NCI-H748 treated with DMSO at 0.1 percent for 48 hours (cell line): Measurements from ENCODE around the gene TBC1D21.

ENCODE experiments used
- DNase-seq: peaks from one replicate; lab custom pipeline; 2025; lab: John Stamatoyannopoulos, UW

TBC1D21 gene

DNA sequence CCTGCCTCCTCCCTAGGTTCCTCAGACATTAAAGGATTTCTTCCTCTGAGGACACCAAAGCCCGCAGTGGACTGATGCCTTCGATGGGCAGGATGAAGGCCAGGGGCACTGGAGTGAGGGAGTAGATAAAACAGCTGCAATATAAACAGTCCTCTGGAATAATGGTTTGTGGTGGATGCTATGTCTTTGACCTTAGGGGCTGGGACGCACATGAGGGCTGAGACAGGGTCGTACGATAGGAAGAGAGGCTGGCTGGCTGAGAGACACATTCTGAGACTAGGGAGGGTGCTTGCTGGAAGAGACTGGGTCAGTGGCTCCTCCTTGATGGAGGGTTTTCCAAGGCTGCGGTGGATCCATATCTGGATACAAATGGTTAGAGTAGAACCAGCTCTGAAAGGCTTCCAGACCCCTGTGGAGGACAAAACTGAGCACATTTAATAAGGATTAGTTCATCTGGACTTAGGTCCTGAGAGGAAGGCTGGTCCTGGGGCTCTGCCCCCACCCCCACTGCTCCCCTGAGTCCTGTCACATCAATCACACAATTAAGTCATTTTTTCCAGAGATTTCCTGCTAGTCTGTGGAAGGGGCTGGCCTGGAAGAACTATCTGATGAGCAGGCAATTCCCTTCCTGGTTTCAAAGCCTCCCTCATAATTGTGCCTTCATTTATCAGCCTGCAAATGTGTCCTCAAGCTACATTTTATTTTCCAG, 15.8 kb downstream of the TBC1D21 start:
- no peak for DNase-seq

DNA sequence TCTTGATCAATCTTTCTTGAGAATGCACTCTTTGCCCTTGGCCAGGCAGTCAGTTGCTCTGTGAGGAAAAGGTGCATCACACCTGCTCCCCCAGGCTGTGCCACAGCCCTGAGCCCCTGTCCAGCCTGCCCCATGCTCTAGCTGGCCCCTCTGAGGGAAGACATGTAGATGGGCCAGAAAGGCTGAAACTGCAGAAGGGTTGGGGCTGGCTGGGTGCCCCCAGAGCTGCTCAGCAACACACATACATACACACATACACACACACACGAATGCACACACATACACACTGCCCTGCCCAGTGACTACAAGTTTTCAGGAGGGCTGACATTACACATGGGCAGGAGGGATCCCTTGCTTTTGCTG, 16.4 kb downstream of the TBC1D21 start:
- no peak for DNase-seq

GRCh38 chr15:73891328-73892315, 18.3 kb downstream of the TBC1D21 start:
- DNase-seq: no peak

- DNase-seq: no peak
Observed at GRCh38 chr15:73892446-73893226, 19.3 kb downstream of the TBC1D21 start.

DNA sequence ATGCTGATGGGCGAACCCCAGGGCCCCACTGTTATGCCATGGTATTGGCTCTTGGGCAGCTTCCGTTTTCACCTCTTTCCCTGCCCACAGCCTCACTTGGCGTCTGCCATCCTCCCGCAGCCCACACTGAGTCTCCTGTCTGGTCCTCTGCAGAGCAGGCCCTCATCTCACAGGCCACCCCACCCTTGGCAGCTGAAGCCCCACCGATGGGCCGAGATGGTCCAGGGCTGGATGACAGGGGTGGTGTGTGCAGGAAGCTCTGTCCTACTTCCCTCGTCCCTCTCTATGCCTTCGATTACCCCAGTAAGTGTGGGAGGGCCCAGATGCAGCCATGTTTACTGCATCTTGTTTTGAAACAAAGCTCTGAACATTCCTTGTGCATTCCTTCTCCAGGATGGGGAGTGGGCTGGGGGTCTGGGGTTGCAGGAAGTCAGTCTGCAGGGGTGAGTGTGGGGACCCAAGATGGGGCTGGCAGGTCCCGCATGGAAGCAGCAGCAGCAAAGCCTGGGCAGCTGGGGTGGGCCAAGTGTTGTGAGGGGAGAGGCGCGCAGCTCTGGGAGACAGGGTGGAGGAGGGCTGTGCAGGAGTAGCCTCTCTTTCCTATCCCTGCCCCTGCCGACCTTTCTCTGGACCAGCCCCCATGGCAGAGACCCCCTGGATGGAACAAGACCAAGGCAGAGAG, 20.9 kb downstream of the TBC1D21 start:
- no peak for DNase-seq

GRCh38 chr15:73897441-73898261, 24.3 kb downstream of the TBC1D21 start:
- DNase-seq: no peak

DNA sequence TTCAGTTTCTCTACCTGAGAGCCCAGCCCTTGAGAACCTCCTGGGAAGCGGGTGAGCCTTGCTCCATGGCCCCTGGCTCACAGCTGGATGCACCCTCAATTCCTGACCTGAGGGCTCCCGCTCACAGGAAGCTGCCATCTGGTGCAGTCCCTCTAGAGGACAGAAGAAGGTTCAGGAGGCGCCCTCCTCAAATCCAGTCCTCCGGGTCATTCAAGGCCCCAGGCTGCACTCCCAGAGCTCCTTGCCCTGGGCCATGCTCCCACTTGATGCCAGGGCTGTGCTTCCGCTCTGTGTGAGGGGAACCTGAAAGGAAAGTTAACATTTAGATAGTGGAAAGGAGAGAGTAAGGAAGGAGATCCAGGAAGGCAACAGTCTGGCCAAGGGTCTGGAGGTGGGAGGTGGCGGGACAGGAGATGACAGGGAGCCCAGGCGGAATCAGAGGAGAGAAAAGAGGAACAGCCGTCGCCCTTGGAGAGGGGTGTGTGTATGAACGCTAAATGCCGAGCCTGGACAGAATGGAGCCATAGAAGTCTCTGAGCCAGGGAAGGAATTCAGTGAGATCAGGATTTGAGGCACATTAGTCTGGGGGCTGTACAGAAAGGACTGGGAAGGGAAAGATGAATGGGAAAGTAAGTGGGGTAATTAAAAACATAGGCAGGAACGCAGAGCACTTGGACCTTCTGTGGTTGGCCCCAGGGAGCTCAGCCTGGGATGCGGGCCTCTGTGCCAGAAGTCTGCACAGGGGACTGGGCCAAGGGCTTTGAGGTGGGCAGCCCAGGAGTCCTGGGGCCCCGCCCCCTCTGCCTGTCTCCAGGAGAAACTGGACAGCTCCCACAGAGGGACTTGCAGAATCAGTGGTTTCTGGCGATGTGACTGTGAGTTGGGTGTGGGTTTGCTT, 26.1 kb downstream of the TBC1D21 start:
- no peak for DNase-seq

DNA sequence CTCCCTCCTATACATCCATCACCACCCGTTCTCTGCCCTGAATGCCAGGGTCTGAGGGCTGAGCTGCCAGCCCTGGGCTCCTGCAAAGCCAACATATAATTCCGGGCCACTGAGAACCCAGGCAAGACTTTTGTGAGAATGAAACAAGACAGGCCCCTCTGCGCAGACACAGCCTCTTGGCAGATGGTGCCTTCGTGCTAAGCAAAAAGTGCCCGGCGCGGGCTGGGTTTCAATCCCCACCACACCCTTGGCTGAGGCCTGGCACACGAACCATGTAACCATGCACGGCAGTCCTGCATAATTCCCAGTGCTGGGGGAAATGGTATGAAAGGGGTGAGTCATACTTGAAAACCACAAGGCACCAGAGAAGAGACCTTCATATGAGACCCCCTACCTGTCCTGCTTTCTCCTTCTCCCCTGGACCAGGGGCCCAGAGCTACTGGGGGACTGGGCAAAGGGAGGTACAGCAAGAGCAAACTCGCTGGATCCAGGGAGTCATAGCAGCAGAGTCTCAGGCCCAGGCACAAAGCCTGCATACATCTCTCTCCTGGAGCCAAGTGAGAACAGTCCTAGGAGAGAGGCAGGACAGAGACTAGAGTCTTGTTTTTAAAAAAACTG, 26.8 kb downstream of the TBC1D21 start:
- no peak for DNase-seq

DNA sequence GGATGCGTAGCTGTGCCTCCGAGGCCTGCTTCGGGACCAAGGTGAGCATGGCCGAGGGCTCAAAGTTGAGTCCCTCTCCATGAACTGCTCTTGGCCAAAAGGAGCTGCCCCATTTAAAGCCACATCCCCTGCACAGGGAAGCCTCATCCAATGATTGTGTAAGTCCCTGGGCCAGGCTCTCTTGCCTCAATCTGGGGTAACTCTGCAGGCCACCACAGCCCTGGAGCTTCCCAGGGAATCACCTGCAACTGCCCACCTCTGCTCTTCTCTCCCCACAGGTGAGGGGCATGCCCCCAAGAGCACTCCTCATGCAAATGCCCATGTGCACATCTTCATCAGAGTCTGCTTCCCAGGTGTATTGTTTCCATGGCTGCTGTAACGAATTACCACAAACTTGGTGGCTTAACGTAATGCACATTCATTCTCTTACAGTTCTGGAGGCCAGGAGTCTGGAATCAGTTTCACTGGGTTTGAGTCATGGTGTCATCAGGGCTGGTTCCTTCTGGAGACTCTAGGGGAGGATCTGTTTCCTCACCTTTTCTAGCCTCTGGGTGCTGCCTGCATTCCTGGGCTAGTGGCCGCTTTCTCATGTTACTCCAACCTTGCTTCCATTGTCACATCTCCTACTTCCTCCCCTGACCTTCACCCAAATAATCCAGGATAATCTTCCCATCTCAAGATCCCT, 27.9 kb downstream of the TBC1D21 start:
- DNase-seq: no peak

GRCh38 chr15:73902121-73903020, 29.0 kb downstream of the TBC1D21 start:
- no peak for DNase-seq

- no peak for DNase-seq
Observed at GRCh38 chr15:73904026-73904815, 30.9 kb downstream of the TBC1D21 start.

- no peak for DNase-seq
Observed at GRCh38 chr15:73905225-73905827, 32.0 kb downstream of the TBC1D21 start.

DNA sequence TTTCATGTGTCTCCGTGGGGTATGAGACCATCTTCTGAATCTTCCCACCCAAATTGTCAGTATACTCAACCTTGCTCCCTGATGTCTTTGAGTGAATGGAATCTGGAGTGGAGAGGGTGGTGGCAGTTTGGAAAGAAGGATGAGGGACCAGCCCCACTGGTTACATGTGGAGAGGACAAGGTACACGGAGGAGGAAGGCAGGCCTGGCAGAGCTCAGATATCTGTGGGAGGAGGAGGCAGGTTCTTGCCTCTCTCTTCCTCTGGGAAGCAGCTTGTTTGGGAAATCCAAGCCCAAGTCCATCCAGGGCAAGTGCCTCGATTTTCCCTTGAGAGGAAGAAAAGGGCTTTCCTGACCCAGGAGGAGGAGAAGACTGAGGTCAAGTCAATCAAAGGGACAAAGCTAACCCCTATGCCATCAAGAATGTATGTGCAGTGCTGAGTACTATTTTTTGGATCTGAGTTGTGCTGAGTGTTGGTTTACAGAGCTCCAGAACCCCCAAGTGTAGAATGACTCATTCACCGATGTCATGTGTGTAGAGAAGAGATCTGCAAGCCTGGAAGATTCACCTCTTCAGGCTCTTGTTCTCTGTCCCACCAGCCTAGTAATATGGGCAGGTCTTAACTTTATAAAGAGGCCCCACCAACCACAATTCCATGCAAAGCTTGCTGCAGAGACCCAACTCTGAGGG, 33.1 kb downstream of the TBC1D21 start:
- no peak for DNase-seq

- no peak for DNase-seq
Observed at GRCh38 chr15:73907035-73907408, 33.7 kb downstream of the TBC1D21 start.

DNA sequence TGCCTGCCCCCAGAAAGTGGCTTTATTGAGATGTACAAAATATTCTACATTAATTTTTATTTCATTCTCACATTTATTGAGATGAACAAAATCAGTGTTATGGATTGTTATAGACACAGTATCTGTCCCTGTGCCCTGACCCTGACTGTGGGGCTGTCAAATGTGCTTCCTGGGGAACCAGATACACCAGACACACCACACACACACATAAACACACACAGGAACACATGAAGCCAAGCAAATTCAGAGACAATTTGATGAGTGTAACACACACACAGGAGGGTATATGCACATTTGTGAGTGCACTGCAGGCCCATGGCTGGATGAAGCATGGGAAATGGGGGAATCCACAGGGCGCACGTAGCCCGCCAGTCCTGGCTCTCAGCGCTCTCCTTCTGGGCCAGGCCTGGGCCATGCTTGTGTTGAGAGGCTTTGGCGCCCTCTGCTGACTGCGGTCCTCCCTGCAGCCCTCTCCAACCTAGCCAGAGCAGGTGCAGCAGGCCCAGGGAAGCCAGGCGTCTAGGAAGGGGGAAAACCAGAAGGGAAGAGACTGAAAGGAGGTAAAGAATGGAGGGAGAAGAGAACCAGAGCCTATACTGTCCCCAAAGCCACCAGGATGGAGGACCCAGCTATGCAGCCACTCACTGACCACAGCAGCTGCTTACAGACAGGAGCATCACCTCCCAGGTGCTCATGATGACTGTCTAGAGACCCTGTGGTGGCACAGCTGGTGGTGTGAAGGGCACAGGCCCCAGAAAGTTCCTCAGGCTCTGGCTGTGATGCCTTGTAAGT, 34.9 kb downstream of the TBC1D21 start:
- DNase-seq: no peak
